NCI-H526 (cell line): Measurements from ENCODE around the gene ADAMTSL3.
A peak's percentile ranks its signal among the peaks of the same experiment; 100 is the strongest.

Source experiments
- DNase-seq, 2 experiments: peaks; one replicate each; lab custom pipeline; 2025; lab: John Stamatoyannopoulos, UW

Gene ADAMTSL3

GRCh38 chr15:83837945-83838571, 184.1 kb downstream of the ADAMTSL3 start:
- peak in 1 of 2 experiments; percentile 54 for DNase-seq

GRCh38 chr15:83838763-83839162, 184.8 kb downstream of the ADAMTSL3 start:
- DNase-seq: no peak

GRCh38 chr15:83842281-83842680, 188.4 kb downstream of the ADAMTSL3 start:
- no peak for DNase-seq

GRCh38 chr15:83843471-83843871, 189.5 kb downstream of the ADAMTSL3 start:
- DNase-seq: no peak

GRCh38 chr15:83844742-83845141, 190.8 kb downstream of the ADAMTSL3 start:
- no peak for DNase-seq

- DNase-seq: no peak
These were observed 191.3 kb downstream of the ADAMTSL3 start for GRCh38 chr15:83845230-83845629.

GRCh38 chr15:83846847-83847246, 192.9 kb downstream of the ADAMTSL3 start:
- no peak for DNase-seq

- no peak for DNase-seq
These were observed 194.6 kb downstream of the ADAMTSL3 start for GRCh38 chr15:83848315-83849050.

- DNase-seq: no peak
These were observed 196.1 kb downstream of the ADAMTSL3 start for GRCh38 chr15:83850015-83850414.

GRCh38 chr15:83850501-83851245, 196.8 kb downstream of the ADAMTSL3 start:
- no peak for DNase-seq

GRCh38 chr15:83853232-83853631, 199.3 kb downstream of the ADAMTSL3 start:
- no peak for DNase-seq

- no peak for DNase-seq
These were observed 200.4 kb downstream of the ADAMTSL3 start for GRCh38 chr15:83854321-83854720.

- DNase-seq: no peak
These were observed 201.2 kb downstream of the ADAMTSL3 start for GRCh38 chr15:83854950-83855707.

- no peak for DNase-seq
These were observed 202.0 kb downstream of the ADAMTSL3 start for GRCh38 chr15:83855956-83856355.

GRCh38 chr15:83858820-83859505, 205.0 kb downstream of the ADAMTSL3 start:
- no peak for DNase-seq

- DNase-seq: no peak
These were observed 212.8 kb downstream of the ADAMTSL3 start for GRCh38 chr15:83866692-83867091.

- DNase-seq: no peak
These were observed 215.4 kb downstream of the ADAMTSL3 start for GRCh38 chr15:83869341-83869740.

- DNase-seq: no peak
These were observed 218.1 kb downstream of the ADAMTSL3 start for GRCh38 chr15:83871808-83872559.

GRCh38 chr15:83873966-83874365, 220.0 kb downstream of the ADAMTSL3 start:
- no peak for DNase-seq

- DNase-seq: no peak
These were observed 226.6 kb downstream of the ADAMTSL3 start for GRCh38 chr15:83880529-83880928.

- DNase-seq: no peak
These were observed 227.2 kb downstream of the ADAMTSL3 start for GRCh38 chr15:83881156-83881555.
